ENCODE data around the gene SSC4D.

Gene SSC4D

GRCh38 chr7:76351372-76351771, 58.1 kb downstream of the SSC4D start:
- DNase-seq = no peak

DNA sequence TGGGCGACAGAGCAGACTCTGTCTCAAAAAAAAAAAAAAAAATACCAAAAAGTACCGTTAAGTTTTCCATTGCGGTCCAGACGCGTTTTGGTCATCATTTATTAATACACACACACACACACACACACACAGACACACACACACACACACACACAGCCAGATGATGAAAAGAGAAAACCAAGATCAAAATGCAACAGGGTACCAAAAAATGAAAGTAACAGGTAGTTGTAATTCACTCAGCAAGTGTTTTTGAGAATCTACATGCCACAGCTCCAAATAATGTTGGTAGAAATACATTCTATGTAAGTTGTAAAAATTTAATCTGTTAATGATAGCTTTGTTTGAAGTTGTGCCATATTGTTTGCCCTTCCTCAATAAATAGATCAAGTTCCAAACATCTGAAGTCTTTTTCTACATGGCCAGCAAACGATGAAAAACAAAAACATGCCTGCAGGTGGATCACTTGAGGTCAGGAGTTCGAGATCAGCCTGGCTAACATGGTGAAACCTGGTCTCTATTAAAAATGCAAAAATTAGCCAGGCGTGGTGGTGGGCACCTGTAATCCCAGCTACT, 60.1 kb downstream of the SSC4D start:
- no peak for DNase-seq

- DNase-seq = no peak
Measured at GRCh38 chr7:76347710-76348109, 61.8 kb downstream of the SSC4D start.

- no peak for DNase-seq
Measured at GRCh38 chr7:76346778-76347177, 62.7 kb downstream of the SSC4D start.

- no peak for DNase-seq
Measured at GRCh38 chr7:76346097-76346496, 63.4 kb downstream of the SSC4D start.

- no peak for DNase-seq
Measured at GRCh38 chr7:76343931-76344321, 65.6 kb downstream of the SSC4D start.

GRCh38 chr7:76343294-76343930, 66.1 kb downstream of the SSC4D start:
- no peak for DNase-seq

- no peak for DNase-seq
Measured at GRCh38 chr7:76342222-76342621, 67.3 kb downstream of the SSC4D start.

GRCh38 chr7:76340617-76341131, 68.8 kb downstream of the SSC4D start:
- DNase-seq = no peak

All from NCI-H524 (cell line).